Neural progenitor cell (in vitro differentiated cells): ENCODE results near the gene GRIN3B. TPM values are rescaled to one million over a fixed set of nuclear protein-coding genes. Genes with fewer than 3 reads are reported as not detected.

Experiments
- DNase-seq: peaks from one replicate; pipeline ENCODE4 v3.0.0-alpha.2; 2016; ENCODE audit warnings: low spot score
- H2AFZ ChIP-seq: fragments of 200-600 bp; sonication (generic); replicated peaks from 2 replicates; pipeline ENCODE4 v1.6.1; 2016; ENCODE audit warnings: antibody characterized with exemption
- H3F3A ChIP-seq: fragments of 200-600 bp; sonication (generic); 2 replicates; pipeline ENCODE4 v1.6.1; 2016; ENCODE audit warnings: antibody characterized with exemption, low read depth
- H3K27ac ChIP-seq: fragments of 200-600 bp; sonication (generic); 2 replicates; pipeline ENCODE4 v1.5.1; 2016; ENCODE audit warnings: mild to moderate bottlenecking
- H3K27me3 ChIP-seq: fragments of 200-600 bp; sonication (generic); 2 replicates; pipeline ENCODE4 v1.6.1; 2016; ENCODE audit warnings: mild to moderate bottlenecking, moderate library complexity
- H3K36me3 ChIP-seq: fragments of 200-600 bp; sonication (generic); 2 replicates; pipeline ENCODE4 v1.5.1; 2016
- H3K4me1 ChIP-seq: fragments of 200-600 bp; sonication (generic); 2 replicates; pipeline ENCODE4 v1.6.1; 2016; ENCODE audit warnings: mixed run types
- H3K4me2 ChIP-seq: fragments of 200-600 bp; sonication (generic); 2 replicates; pipeline ENCODE4 v1.6.1; 2016
- H3K4me3 ChIP-seq: fragments of 200-600 bp; sonication (generic); 2 replicates; pipeline ENCODE4 v1.5.1; 2016
- H3K79me2 ChIP-seq: fragments of 200-600 bp; sonication (generic); 2 replicates; pipeline ENCODE4 v1.6.1; 2016; ENCODE audit warnings: low read depth
- H3K9ac ChIP-seq: fragments of 200-600 bp; sonication (generic); 2 replicates; pipeline ENCODE4 v1.6.1; 2016
- H3K9me3 ChIP-seq: fragments of 200-600 bp; sonication (generic); 2 replicates; pipeline ENCODE4 v1.5.1; 2016; ENCODE audit warnings: low read depth
- H4K20me1 ChIP-seq: fragments of 200-600 bp; sonication (generic); 2 replicates; pipeline ENCODE4 v1.6.1; 2016; ENCODE audit warnings: low read depth
- H3K27ac Mint-ChIP-seq: 3 replicates; pipeline ENCODE4 v1.8.0; 2021; ENCODE audit warnings: mixed read lengths
- H3K27me3 Mint-ChIP-seq: 2 replicates; pipeline ENCODE4 v1.8.0; 2022; ENCODE audit warnings: low read depth, mild to moderate bottlenecking, inconsistent platforms, moderate library complexity, mixed read lengths; ENCODE audit not compliant: insufficient read depth
- H3K36me3 Mint-ChIP-seq: 3 replicates; pipeline ENCODE4 v1.8.0; 2021; ENCODE audit warnings: mixed read lengths
- H3K4me1 Mint-ChIP-seq: 3 replicates; pipeline ENCODE4 v1.8.0; 2021; ENCODE audit warnings: mixed read lengths
- H3K4me3 Mint-ChIP-seq: 3 replicates; pipeline ENCODE4 v1.8.0; 2021; ENCODE audit warnings: mild to moderate bottlenecking, moderate library complexity, mixed read lengths
- H3K9me3 Mint-ChIP-seq: 3 replicates; pipeline ENCODE4 v1.8.0; 2020; ENCODE audit warnings: mixed read lengths
- CTCF ChIP-seq: fragments of 200-600 bp; sonication (generic); IDR thresholded peaks from 2 replicates; pipeline ENCODE4 v1.5.1; 2017; ENCODE audit warnings: antibody characterized with exemption, mild to moderate bottlenecking
- EZH2 ChIP-seq: fragments of 200-600 bp; sonication (generic); IDR thresholded peaks from 2 replicates; pipeline ENCODE4 v1.6.1; 2017; ENCODE audit warnings: antibody characterized with exemption, mild to moderate bottlenecking, moderate library complexity
- EZH2phosphoT487 ChIP-seq: fragments of 200-600 bp; sonication (generic); IDR thresholded peaks from 2 replicates; pipeline ENCODE4 v1.6.1; 2017; ENCODE audit warnings: antibody characterized with exemption
- total RNA-seq: library from RNA; depleted of rRNA; stranded (reverse); fragments of >200 nt; gene quantifications from 2 replicates; pipeline ENCODE4 v1.2.3, GENCODE V29; 2015; ENCODE audit warnings: low replicate concordance

Gene GRIN3B
- total RNA-seq, 1 donor from 2014 or later, result 5.9 TPM

DNA sequence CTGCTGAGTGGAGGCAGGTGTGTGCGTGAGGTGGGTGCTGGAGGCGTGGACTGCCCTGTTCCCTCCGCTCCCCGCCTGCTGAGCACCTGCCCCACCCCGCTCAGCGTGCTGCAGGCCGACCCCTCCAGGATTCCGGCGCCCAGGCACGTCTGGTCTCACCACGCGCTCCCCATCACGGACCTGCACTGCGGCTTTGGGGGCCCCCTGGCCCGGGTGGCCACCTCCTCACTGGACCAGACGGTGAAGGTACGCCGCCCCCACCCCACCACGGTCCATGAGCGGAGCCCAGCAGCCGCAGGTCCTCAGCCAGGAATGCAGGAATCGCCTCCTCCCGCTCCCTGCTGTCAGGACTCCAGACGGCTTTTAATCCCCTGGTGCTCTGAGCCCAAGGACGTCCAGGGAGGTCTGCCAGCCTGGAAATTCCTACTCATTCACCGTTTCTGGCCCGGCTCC, 10.1 kb upstream of the GRIN3B start:
- no peak overlapping the region for H3K4me2 ChIP-seq
- peaks cover 2% of the 10 kb centered on the region for H3K27me3 ChIP-seq
- Mint-ChIP-seq H3K9me3 (no peaks in the 10 kb centered on the region), H3K27me3 (peaks cover 6% of the 10 kb centered on the region), H3K4me3 (no peak overlapping the region), H3K4me1 (no peaks in the 10 kb centered on the region), H3K27ac (no peak overlapping the region), H3K36me3 (peaks cover 11% of the 10 kb centered on the region)
- no peak overlapping the region for H3K9ac ChIP-seq
- H3K4me1 ChIP-seq, result peaks cover under 1% of the 10 kb centered on the region
- H2AFZ ChIP-seq, result no peak overlapping the region
- H3K27ac ChIP-seq, result no peak overlapping the region
- TF ChIP-seq EZH2 (no peak), EZH2phosphoT487 (no peak), CTCF (no peak)
- H3K79me2 ChIP-seq, result peaks cover 8% of the 10 kb centered on the region
- peaks cover 19% of the 10 kb centered on the region for H3F3A ChIP-seq
- H3K9me3 ChIP-seq, result no peaks in the 10 kb centered on the region
- peak; percentile 30 for DNase-seq
- no peak overlapping the region for H3K4me3 ChIP-seq
- H4K20me1 ChIP-seq, result peaks cover 16% of the 10 kb centered on the region
- H3K36me3 ChIP-seq, result no peaks in the 10 kb centered on the region

DNA sequence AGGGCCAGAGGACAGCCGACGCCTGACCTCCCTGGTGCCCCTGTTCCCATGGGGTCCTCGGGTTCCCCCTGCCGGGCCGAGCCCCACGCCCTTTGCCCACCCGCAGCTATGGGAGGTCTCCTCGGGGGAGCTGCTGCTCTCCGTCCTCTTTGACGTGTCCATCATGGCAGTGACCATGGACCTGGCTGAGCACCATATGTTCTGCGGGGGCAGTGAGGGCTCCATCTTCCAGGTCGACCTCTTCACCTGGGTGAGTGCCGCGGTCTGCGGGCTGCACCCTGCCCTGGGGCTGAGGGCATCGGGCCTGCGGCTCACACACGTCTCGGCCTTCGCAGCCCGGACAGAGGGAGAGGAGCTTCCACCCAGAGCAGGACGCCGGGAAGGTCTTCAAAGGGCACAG, 9.5 kb upstream of the GRIN3B start:
- no peak overlapping the region for H2AFZ ChIP-seq
- H3K27ac Mint-ChIP-seq, result no peak overlapping the region

GRCh38 chr19:991174-991931, 8.9 kb upstream of the GRIN3B start:
- peak; percentile 28 for DNase-seq
- no peaks in the 10 kb centered on the region for H3K9me3 Mint-ChIP-seq
- Histone ChIP-seq H3K4me2 (no peak overlapping the region), H4K20me1 (peaks cover 20% of the 10 kb centered on the region), H2AFZ (no peak overlapping the region), H3K36me3 (no peaks in the 10 kb centered on the region), H3K79me2 (no peaks in the 10 kb centered on the region), H3K9ac (no peak overlapping the region), H3K27ac (no peak overlapping the region), H3K4me1 (peaks cover 4% of the 10 kb centered on the region), H3F3A (peaks cover 15% of the 10 kb centered on the region), H3K9me3 (no peaks in the 10 kb centered on the region), H3K4me3 (no peak overlapping the region), H3K27me3 (peaks cover 14% of the 10 kb centered on the region)
- peaks cover 3% of the 10 kb centered on the region for H3K27me3 Mint-ChIP-seq
- TF ChIP-seq EZH2phosphoT487 (no peak), CTCF (no peak), EZH2 (no peak)
- no peak overlapping the region for H3K27ac Mint-ChIP-seq
- peaks cover 11% of the 10 kb centered on the region for H3K36me3 Mint-ChIP-seq
- H3K4me1 Mint-ChIP-seq, result peaks cover under 1% of the 10 kb centered on the region
- no peak overlapping the region for H3K4me3 Mint-ChIP-seq

More for the DNA sequence above, 9.5 kb upstream of the GRIN3B start:
- Mint-ChIP-seq H3K27me3 (peaks cover 3% of the 10 kb centered on the region), H3K9me3 (no peaks in the 10 kb centered on the region), H3K4me1 (no peaks in the 10 kb centered on the region), H3K36me3 (peaks cover 11% of the 10 kb centered on the region), H3K4me3 (no peak overlapping the region)
- TF ChIP-seq EZH2 (no peak), CTCF (no peak), EZH2phosphoT487 (no peak)
- Histone ChIP-seq H3K36me3 (no peaks in the 10 kb centered on the region), H3K27ac (no peak overlapping the region), H4K20me1 (peaks cover 16% of the 10 kb centered on the region), H3K4me2 (no peak overlapping the region), H3F3A (peaks cover 16% of the 10 kb centered on the region), H3K79me2 (peaks cover 2% of the 10 kb centered on the region), H3K4me3 (no peak overlapping the region), H3K9ac (no peak overlapping the region), H3K27me3 (peaks cover 8% of the 10 kb centered on the region), H3K9me3 (no peaks in the 10 kb centered on the region), H3K4me1 (no peaks in the 10 kb centered on the region)
- DNase-seq, result no peak
